SK-N-SH treated with all-trans-retinoic acid at 6 μM for 48 hours (cell line): ENCODE data around the gene ATG10.
"Not testable (repeated sequence)": the region's sequence is repeated elsewhere in the genome, so short reads cannot be mapped to it uniquely, and the experiment has no call there.

Experiments used
- ATAC-seq: fragments of 200-7000 bp; cut with Tn5 transposase; 3 replicates; pipeline ENCODE4 v1.9.1; 2020; ENCODE audit warnings: mild to moderate bottlenecking, moderate library complexity
- ARNTL ChIP-seq: fragments of 450-650 bp; formaldehyde crosslinking; IDR thresholded peaks from 2 replicates; pipeline ENCODE4 v1.5.0; 2020; ENCODE audit warnings: low read depth, mild to moderate bottlenecking, moderate library complexity, borderline replicate concordance
- BACH2 ChIP-seq: fragments of 250-450 bp; sonication (Bioruptor Pico); IDR thresholded peaks from 2 replicates; pipeline ENCODE4 v1.9.0; 2021; ENCODE audit warnings: mild to moderate bottlenecking, borderline replicate concordance
- CSDC2 ChIP-seq: fragments of 250-450 bp; sonication (Bioruptor Pico); IDR thresholded peaks from 2 replicates; pipeline ENCODE4 v1.5.0; 2020; ENCODE audit warnings: mild to moderate bottlenecking, moderate library complexity
- ESRRG ChIP-seq: fragments of 250-450 bp; sonication (Bioruptor Pico); IDR thresholded peaks from 2 replicates; pipeline ENCODE4 v1.6.1; 2021; ENCODE audit warnings: mild to moderate bottlenecking
- GLIS3 ChIP-seq: fragments of 250-450 bp; sonication (Bioruptor Pico); IDR thresholded peaks from 2 replicates; pipeline ENCODE4 v1.5.0; 2020; ENCODE audit warnings: mild to moderate bottlenecking, moderate library complexity
- ISL1 ChIP-seq: fragments of 250-450 bp; sonication (Bioruptor Pico); IDR thresholded peaks from 2 replicates; pipeline ENCODE4 v2.1.2; 2022; ENCODE audit warnings: mild to moderate bottlenecking, moderate library complexity
- OSR1 ChIP-seq: fragments of 250-450 bp; sonication (Bioruptor Pico); IDR thresholded peaks from 2 replicates; pipeline ENCODE4 v1.8.0; 2022; ENCODE audit warnings: moderate library complexity, mild to moderate bottlenecking, inconsistent platforms
- PATZ1 ChIP-seq: fragments of 250-450 bp; sonication (Bioruptor Pico); IDR thresholded peaks from 2 replicates; pipeline ENCODE4 v1.8.0; 2020; ENCODE audit warnings: mild to moderate bottlenecking, moderate library complexity, borderline replicate concordance
- PPARA ChIP-seq: fragments of 250-450 bp; sonication (Bioruptor Pico); IDR thresholded peaks from 2 replicates; pipeline ENCODE4 v1.5.0; 2020; ENCODE audit warnings: mild to moderate bottlenecking, borderline replicate concordance
- RARB ChIP-seq: fragments of 250-450 bp; sonication (Bioruptor Pico); IDR thresholded peaks from 2 replicates; pipeline ENCODE4 v1.8.0; 2021; ENCODE audit warnings: mild to moderate bottlenecking, moderate library complexity
- SNAI2 ChIP-seq: fragments of 250-450 bp; sonication (Bioruptor Pico); IDR thresholded peaks from 2 replicates; pipeline ENCODE4 v1.5.0; 2020; ENCODE audit warnings: mild to moderate bottlenecking, moderate library complexity
- TOX ChIP-seq: fragments of 250-450 bp; sonication (Bioruptor Pico); IDR thresholded peaks from 2 replicates; pipeline ENCODE4 v1.8.0; 2021; ENCODE audit warnings: mild to moderate bottlenecking, moderate library complexity, borderline replicate concordance
- ZC3H10 ChIP-seq: fragments of 250-450 bp; sonication (Bioruptor Pico); IDR thresholded peaks from 2 replicates; pipeline ENCODE4 v1.5.1; 2021; ENCODE audit warnings: mild to moderate bottlenecking, moderate library complexity
- ZFP3 ChIP-seq: fragments of 250-450 bp; sonication (Bioruptor Pico); IDR thresholded peaks from 2 replicates; pipeline ENCODE4 v1.5.0; 2020; ENCODE audit warnings: mild to moderate bottlenecking, moderate library complexity
- ZNF565 ChIP-seq: fragments of 450-650 bp; formaldehyde crosslinking; conservative IDR thresholded peaks from 2 replicates; pipeline ENCODE4 v1.5.0; 2020; ENCODE audit warnings: low read depth, mild to moderate bottlenecking, moderate library complexity
- ZNF70 ChIP-seq: fragments of 450-650 bp; formaldehyde crosslinking; IDR thresholded peaks from 2 replicates; pipeline ENCODE4 v1.5.0; 2020; ENCODE audit warnings: mild to moderate bottlenecking, moderate library complexity
- TF ChIP-seq, protein P1 (sequence below): fragments of 250-450 bp; sonication (Bioruptor Pico); IDR thresholded peaks from 2 replicates; pipeline ENCODE4 v1.5.0; 2020; ENCODE audit warnings: mild to moderate bottlenecking, moderate library complexity
- TF ChIP-seq, protein P2 (sequence below): fragments of 250-450 bp; sonication (Bioruptor Pico); IDR thresholded peaks from 2 replicates; pipeline ENCODE4 v1.5.1; 2021; ENCODE audit warnings: mild to moderate bottlenecking, moderate library complexity
- TF ChIP-seq, protein P3 (sequence below): fragments of 250-450 bp; sonication (Bioruptor Pico); IDR thresholded peaks from 2 replicates; pipeline ENCODE4 v1.5.1; 2020; ENCODE audit warnings: low read depth, mild to moderate bottlenecking, moderate library complexity

ATG10 gene

DNA sequence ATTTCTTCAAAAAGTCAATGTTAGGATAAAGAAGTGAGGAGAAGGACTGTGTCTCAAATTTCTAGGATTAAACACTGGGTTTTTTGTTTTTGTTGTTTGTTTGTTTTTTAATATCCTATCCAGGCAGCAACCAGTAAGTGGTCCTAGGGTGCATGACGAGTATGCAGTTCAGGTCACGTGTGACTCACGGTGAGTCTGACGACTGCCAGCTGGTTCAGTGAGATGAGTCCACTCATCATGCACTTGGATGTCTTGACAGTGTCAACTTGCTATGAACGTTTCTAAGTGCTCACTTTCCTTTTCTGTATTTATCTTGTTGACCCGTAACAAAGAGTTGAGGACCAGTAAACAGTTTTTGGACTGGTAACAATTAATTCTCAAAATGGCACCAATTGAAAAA lies 32.7 kb downstream of the ATG10 start:
- no peak; the same call in 2 of the 3 replicates for ATAC-seq
- TF ChIP-seq RARB (CRISPR knock-in tag) (no peak), BACH2 (CRISPR knock-in tag) (no peak)

- ATAC-seq: not testable (repeated sequence)
These were observed 38.0 kb downstream of the ATG10 start for GRCh38 chr5:82009869-82010268.

- ATAC-seq: no peak
These were observed 38.9 kb downstream of the ATG10 start for GRCh38 chr5:82010696-82011095.

GRCh38 chr5:82011761-82012160 lies 39.9 kb downstream of the ATG10 start:
- TF ChIP-seq, protein P1, sequence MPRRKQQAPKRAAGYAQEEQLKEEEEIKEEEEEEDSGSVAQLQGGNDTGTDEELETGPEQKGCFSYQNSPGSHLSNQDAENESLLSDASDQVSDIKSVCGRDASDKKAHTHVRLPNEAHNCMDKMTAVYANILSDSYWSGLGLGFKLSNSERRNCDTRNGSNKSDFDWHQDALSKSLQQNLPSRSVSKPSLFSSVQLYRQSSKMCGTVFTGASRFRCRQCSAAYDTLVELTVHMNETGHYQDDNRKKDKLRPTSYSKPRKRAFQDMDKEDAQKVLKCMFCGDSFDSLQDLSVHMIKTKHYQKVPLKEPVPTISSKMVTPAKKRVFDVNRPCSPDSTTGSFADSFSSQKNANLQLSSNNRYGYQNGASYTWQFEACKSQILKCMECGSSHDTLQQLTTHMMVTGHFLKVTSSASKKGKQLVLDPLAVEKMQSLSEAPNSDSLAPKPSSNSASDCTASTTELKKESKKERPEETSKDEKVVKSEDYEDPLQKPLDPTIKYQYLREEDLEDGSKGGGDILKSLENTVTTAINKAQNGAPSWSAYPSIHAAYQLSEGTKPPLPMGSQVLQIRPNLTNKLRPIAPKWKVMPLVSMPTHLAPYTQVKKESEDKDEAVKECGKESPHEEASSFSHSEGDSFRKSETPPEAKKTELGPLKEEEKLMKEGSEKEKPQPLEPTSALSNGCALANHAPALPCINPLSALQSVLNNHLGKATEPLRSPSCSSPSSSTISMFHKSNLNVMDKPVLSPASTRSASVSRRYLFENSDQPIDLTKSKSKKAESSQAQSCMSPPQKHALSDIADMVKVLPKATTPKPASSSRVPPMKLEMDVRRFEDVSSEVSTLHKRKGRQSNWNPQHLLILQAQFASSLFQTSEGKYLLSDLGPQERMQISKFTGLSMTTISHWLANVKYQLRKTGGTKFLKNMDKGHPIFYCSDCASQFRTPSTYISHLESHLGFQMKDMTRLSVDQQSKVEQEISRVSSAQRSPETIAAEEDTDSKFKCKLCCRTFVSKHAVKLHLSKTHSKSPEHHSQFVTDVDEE (CRISPR knock-in tag): no peak
- TF ChIP-seq PATZ1 (no peak), ISL1 (CRISPR knock-in tag) (no peak), ZNF70 (no peak), PPARA (CRISPR knock-in tag) (no peak), ZNF565 (CRISPR knock-in tag) (no peak), BACH2 (CRISPR knock-in tag) (no peak), TOX (CRISPR knock-in tag) (no peak)
- ATAC-seq: no peak

More at GRCh38 chr5:82010696-82011095, 38.9 kb downstream of the ATG10 start:
- no peak for TF ChIP-seq ESRRG (CRISPR knock-in tag)
- TF ChIP-seq GLIS3 (CRISPR knock-in tag): no peak
- TF ChIP-seq ZC3H10: no peak
- no peak for TF ChIP-seq PATZ1
- TF ChIP-seq, protein P2, sequence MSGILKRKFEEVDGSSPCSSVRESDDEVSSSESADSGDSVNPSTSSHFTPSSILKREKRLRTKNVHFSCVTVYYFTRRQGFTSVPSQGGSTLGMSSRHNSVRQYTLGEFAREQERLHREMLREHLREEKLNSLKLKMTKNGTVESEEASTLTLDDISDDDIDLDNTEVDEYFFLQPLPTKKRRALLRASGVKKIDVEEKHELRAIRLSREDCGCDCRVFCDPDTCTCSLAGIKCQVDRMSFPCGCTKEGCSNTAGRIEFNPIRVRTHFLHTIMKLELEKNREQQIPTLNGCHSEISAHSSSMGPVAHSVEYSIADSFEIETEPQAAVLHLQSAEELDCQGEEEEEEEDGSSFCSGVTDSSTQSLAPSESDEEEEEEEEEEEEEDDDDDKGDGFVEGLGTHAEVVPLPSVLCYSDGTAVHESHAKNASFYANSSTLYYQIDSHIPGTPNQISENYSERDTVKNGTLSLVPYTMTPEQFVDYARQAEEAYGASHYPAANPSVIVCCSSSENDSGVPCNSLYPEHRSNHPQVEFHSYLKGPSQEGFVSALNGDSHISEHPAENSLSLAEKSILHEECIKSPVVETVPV (CRISPR knock-in tag): no peak
- no peak for TF ChIP-seq ZNF565 (CRISPR knock-in tag)
- TF ChIP-seq ZFP3 (CRISPR knock-in tag): no peak
- TF ChIP-seq CSDC2 (CRISPR knock-in tag): no peak
- TF ChIP-seq, protein P3, sequence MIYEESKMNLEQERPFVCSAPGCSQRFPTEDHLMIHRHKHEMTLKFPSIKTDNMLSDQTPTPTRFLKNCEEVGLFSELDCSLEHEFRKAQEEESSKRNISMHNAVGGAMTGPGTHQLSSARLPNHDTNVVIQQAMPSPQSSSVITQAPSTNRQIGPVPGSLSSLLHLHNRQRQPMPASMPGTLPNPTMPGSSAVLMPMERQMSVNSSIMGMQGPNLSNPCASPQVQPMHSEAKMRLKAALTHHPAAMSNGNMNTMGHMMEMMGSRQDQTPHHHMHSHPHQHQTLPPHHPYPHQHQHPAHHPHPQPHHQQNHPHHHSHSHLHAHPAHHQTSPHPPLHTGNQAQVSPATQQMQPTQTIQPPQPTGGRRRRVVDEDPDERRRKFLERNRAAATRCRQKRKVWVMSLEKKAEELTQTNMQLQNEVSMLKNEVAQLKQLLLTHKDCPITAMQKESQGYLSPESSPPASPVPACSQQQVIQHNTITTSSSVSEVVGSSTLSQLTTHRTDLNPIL (CRISPR knock-in tag): no peak
- no peak for TF ChIP-seq ISL1 (CRISPR knock-in tag)
- no peak for TF ChIP-seq PPARA (CRISPR knock-in tag)
- TF ChIP-seq BACH2 (CRISPR knock-in tag): no peak
- no peak for TF ChIP-seq ARNTL (CRISPR knock-in tag)
- TF ChIP-seq OSR1: no peak
- no peak for TF ChIP-seq TOX (CRISPR knock-in tag)
- TF ChIP-seq SNAI2 (CRISPR knock-in tag): no peak
- TF ChIP-seq, all 23 proteins: peak for 0

GRCh38 chr5:82014644-82015043 lies 42.8 kb downstream of the ATG10 start:
- not testable (repeated sequence) for ATAC-seq
